IMR-90 (cell line): Measurements from ENCODE around the gene SYPL2. TPM values are rescaled to one million over a fixed set of nuclear protein-coding genes. Genes with fewer than 3 reads are reported as not detected.

Source experiments
- ATAC-seq: fragments of 200-7000 bp; cut with Tn5 transposase; 2 replicates; pipeline ENCODE4 v1.9.1; 2020; ENCODE audit warnings: low read depth, mild to moderate bottlenecking, moderate library complexity
- BruUV-seq: library from RNA; stranded (reverse); fragments of 400-500 nt; replicated peaks from 2 replicates; lab custom pipeline; 2021; lab: Mats Ljungman, UMichigan
- CTCF ChIA-PET: fragments of 300-600 bp; formaldehyde crosslinking; extraction: SDS; loops from one replicate; lab custom pipeline; 2021; ENCODE audit warnings: antibody characterized with exemption; lab: Yijun Ruan, JAX
- POLR2A ChIA-PET: fragments of 300-600 bp; sonication (Branson Sonifier 250); formaldehyde crosslinking; loops from one replicate; lab custom pipeline; 2022; ENCODE audit warnings: antibody characterized with exemption; ENCODE audit not compliant: unreplicated experiment; lab: Charles Lee
- DNase-seq: peaks from one replicate; pipeline ENCODE4 v3.0.0; 2013
- H2AFZ ChIP-seq: replicated peaks from 2 replicates; pipeline ENCODE3; 2013; ENCODE audit warnings: low read length, mild to moderate bottlenecking; ENCODE audit not compliant: poor library complexity
- H2AK5ac ChIP-seq: 2 replicates; pipeline ENCODE4 v1.6.1; 2013; ENCODE audit warnings: low read depth, low read length, inconsistent platforms
- H2AK9ac ChIP-seq: replicated peaks from 2 replicates; pipeline ENCODE3; 2013; ENCODE audit warnings: mild to moderate bottlenecking, low read depth, low read length, moderate library complexity; ENCODE audit not compliant: poor library complexity
- H2BK120ac ChIP-seq: 2 replicates; pipeline ENCODE4 v1.6.1; 2013; ENCODE audit warnings: low read depth, low read length, inconsistent platforms
- H2BK15ac ChIP-seq: 3 replicates; pipeline ENCODE4 v1.6.1; 2013; ENCODE audit warnings: low read depth, low read length, inconsistent platforms
- H2BK20ac ChIP-seq: 2 replicates; pipeline ENCODE4 v1.6.1; 2013; ENCODE audit warnings: low read depth, mild to moderate bottlenecking, inconsistent platforms, low read length, moderate library complexity
- H2BK5ac ChIP-seq: 2 replicates; pipeline ENCODE4 v1.6.1; 2013; ENCODE audit warnings: mild to moderate bottlenecking, low read depth, low read length, inconsistent platforms; ENCODE audit not compliant: poor library complexity, severe bottlenecking
- H3K14ac ChIP-seq: replicated peaks from 2 replicates; pipeline ENCODE4 v1.6.1; 2013; ENCODE audit warnings: low read depth, low read length, inconsistent platforms
- H3K18ac ChIP-seq: 2 replicates; pipeline ENCODE4 v1.6.1; 2013; ENCODE audit warnings: low read depth, low read length, control low read depth
- H3K23ac ChIP-seq: 2 replicates; pipeline ENCODE4 v1.6.1; 2013; ENCODE audit warnings: low read depth, low read length, inconsistent platforms
- H3K27ac ChIP-seq: 2 replicates; pipeline ENCODE4 v1.5.1; 2013; ENCODE audit warnings: mild to moderate bottlenecking, control low read depth, low read length; ENCODE audit not compliant: insufficient read depth
- H3K27me3 ChIP-seq: 2 replicates; pipeline ENCODE4 v1.6.1; 2013; ENCODE audit warnings: low read length; ENCODE audit not compliant: control insufficient read depth, insufficient read depth
- H3K36me3 ChIP-seq: 2 replicates; pipeline ENCODE4 v1.6.1; 2013; ENCODE audit warnings: low read length, mixed read lengths; ENCODE audit not compliant: control insufficient read depth, insufficient read depth
- H3K4ac ChIP-seq: 2 replicates; pipeline ENCODE4 v1.6.1; 2013; ENCODE audit warnings: low read depth, low read length, inconsistent platforms
- H3K4me1 ChIP-seq: 2 replicates; pipeline ENCODE4 v1.6.1; 2013; ENCODE audit warnings: low read length, mixed read lengths; ENCODE audit not compliant: control insufficient read depth, insufficient read depth
- H3K4me2 ChIP-seq: 2 replicates; pipeline ENCODE4 v1.6.1; 2013; ENCODE audit warnings: low read depth, mild to moderate bottlenecking, control low read depth, low read length, moderate library complexity
- H3K4me3 ChIP-seq: 2 replicates; pipeline ENCODE4 v1.5.1; 2013; ENCODE audit warnings: low read depth, mild to moderate bottlenecking, control low read depth, low read length, moderate library complexity; ENCODE audit not compliant: insufficient read depth
- H3K56ac ChIP-seq: 2 replicates; pipeline ENCODE4 v1.6.1; 2013; ENCODE audit warnings: low read length, inconsistent platforms; ENCODE audit not compliant: insufficient read depth; ENCODE audit errors: extremely low read depth
- H3K79me1 ChIP-seq, 2 experiments: 2 replicates each; pipeline ENCODE4 v1.6.1; 2013; ENCODE audit warnings: low read length in 2 of 2, inconsistent platforms in 1 of 2, low read depth in 1 of 2
- H3K9ac ChIP-seq: 2 replicates; pipeline ENCODE4 v1.6.1; 2013; ENCODE audit warnings: low read depth, low read length, control low read depth
- H3K9me1 ChIP-seq: 2 replicates; pipeline ENCODE4 v1.6.1; 2013; ENCODE audit warnings: low read length, inconsistent platforms; ENCODE audit not compliant: insufficient read depth
- H3K9me3 ChIP-seq: 2 replicates; pipeline ENCODE4 v1.6.1; 2013; ENCODE audit warnings: low read length; ENCODE audit not compliant: control insufficient read depth, insufficient read depth
- H4K20me1 ChIP-seq: 2 replicates; pipeline ENCODE4 v1.6.1; 2013; ENCODE audit warnings: low read length, inconsistent platforms; ENCODE audit not compliant: insufficient read depth
- H4K5ac ChIP-seq: 2 replicates; pipeline ENCODE4 v1.6.1; 2013; ENCODE audit warnings: mild to moderate bottlenecking, low read depth, low read length, control low read depth
- H4K8ac ChIP-seq, 2 experiments: 2 replicates each; pipeline ENCODE4 v1.6.1; 2013; ENCODE audit warnings: low read depth in 2 of 2, low read length in 2 of 2, control low read depth in 1 of 2, inconsistent platforms in 1 of 2
- H4K91ac ChIP-seq: 2 replicates; pipeline ENCODE4 v1.6.1; 2013; ENCODE audit warnings: low read depth, low read length, inconsistent platforms; ENCODE audit not compliant: insufficient read depth
- MAFK ChIP-seq: IDR thresholded peaks from 2 replicates; pipeline ENCODE4 v1.6.1; 2012; ENCODE audit warnings: low read depth, low read length, improper control_type of control experiment
- WGBS, 2 experiments: methylation state at CpG; one replicate each; pipeline versions ENCODE4 v1.1.5 to v1.1.7; 2013; ENCODE audit warnings: missing lambda C conversion rate in 2 of 2; ENCODE audit not compliant: insufficient read length in 1 of 2; ENCODE audit errors: extremely low coverage in 2 of 2; 5-methylcytosine and 5-hydroxymethylcytosine counted together
- dilution Hi-C: fragments of 300-500 bp; cut with HindIII; formaldehyde crosslinking; loops from one replicate; pipeline ENCODE4 v1.14.3; 2018; ENCODE audit warnings: low sequenced_read_pairs; ENCODE audit not compliant: unreplicated experiment
- in situ Hi-C: fragments of 300-500 bp; cut with MboI; formaldehyde crosslinking; loops from 3 replicates; pipeline ENCODE4 v1.14.3; 2019; ENCODE audit warnings: low sequenced_read_pairs, inconsistent platforms, mixed read lengths
- intact Hi-C: fragments of 100-400 bp; cut with micrococcal nuclease; formaldehyde crosslinking; loops from 2 replicates; pipeline ENCODE4 v1.10.0; 2022
- polyA plus RNA-seq, 3 experiments: library from polyadenylated mRNA; depleted of rRNA; stranded (reverse); fragments of >200 nt; gene quantifications; 2 replicates each; pipeline ENCODE4 v1.2.3, GENCODE V29; 2012; ENCODE audit warnings: low replicate concordance in 1 of 3
- total RNA-seq: library from RNA; depleted of rRNA; stranded (reverse); fragments of >200 nt; gene quantifications from 2 replicates; pipeline ENCODE4 v1.2.3, GENCODE V29; 2012

SYPL2 gene
- total and polyA plus RNA-seq, 2 of the 4 experiments (the other 2 are of a cell fraction), result under 0.01 to 0.65 TPM

DNA sequence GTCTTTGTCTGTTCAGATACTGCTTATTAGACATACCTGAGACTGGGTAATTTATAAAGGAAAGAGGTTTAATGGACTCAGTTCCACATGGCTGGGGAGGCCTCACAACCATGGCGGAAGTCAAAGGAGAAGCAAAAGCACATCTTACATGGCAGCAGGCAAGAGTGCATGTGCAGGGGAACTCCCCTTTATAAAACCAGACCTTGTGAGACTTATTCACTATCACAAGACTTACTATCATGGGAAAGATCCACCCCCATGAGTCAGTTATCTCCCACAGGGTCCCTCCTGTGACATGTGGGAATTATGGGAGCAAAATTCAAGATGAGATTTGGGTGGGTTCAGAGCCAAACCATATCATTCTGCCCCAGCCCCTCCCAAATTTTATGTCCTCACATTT is 33.0 kb upstream of the SYPL2 start:
- H4K5ac ChIP-seq, result no peak overlapping the region
- BruUV-seq, result no TSS peak
- no peak overlapping the region for H3K27ac ChIP-seq
- H3K36me3 ChIP-seq, result no peaks in the 10 kb centered on the region
- ATAC-seq (no peak), DNase-seq (no peak)
- no peak overlapping the region for H3K23ac ChIP-seq
- peaks cover 6% of the 10 kb centered on the region for H3K4me1 ChIP-seq
- no peak overlapping the region for H2BK15ac ChIP-seq
- H3K9me3 ChIP-seq, result no peaks in the 10 kb centered on the region; the same call in 1 of the 2 replicates
- ChIA-PET POLR2A (no interaction called here), CTCF (no interaction called here)
- no peak overlapping the region for H3K4me3 ChIP-seq
- no peak overlapping the region for H2AK5ac ChIP-seq
- H4K20me1 ChIP-seq, result no peaks in the 10 kb centered on the region
- H3K4ac ChIP-seq, result no peak overlapping the region
- no peak overlapping the region for H2BK20ac ChIP-seq
- WGBS, 2 experiments, result no CpG with 5 or more reads among the region's 1 CpG
- H3K4me2 ChIP-seq, result no peak overlapping the region
- H4K91ac ChIP-seq, result no peak overlapping the region
- dilution Hi-C loops, result no loop called here
- H2AK9ac ChIP-seq, result no peak overlapping the region
- H3K14ac ChIP-seq, result no peak overlapping the region
- no peak overlapping the region for H4K8ac ChIP-seq
- H3K9ac ChIP-seq, result no peak overlapping the region
- no peak overlapping the region for H2BK5ac ChIP-seq
- in situ Hi-C loops, result no loop called here
- intact Hi-C loops, result no loop called here
- no peak overlapping the region for H2AFZ ChIP-seq
- TF ChIP-seq MAFK, result no peak
- no peak overlapping the region for H3K18ac ChIP-seq
- peaks cover 3% of the 10 kb centered on the region for H3K9me1 ChIP-seq
- no peaks in the 10 kb centered on the region for H3K27me3 ChIP-seq
- H2BK120ac ChIP-seq, result no peak overlapping the region
- no peak overlapping the region for H3K56ac ChIP-seq
- H3K79me1 ChIP-seq, result peaks cover 0 to 7% of the 10 kb centered on the region in 2 experiments; a peak in 2 of 4 replicates
